Activated T-helper 1 cell treated with anti-CD3 and anti-CD28 coated beads, Interleukin-12 subunit alpha, Interleukin-12 subunit beta, Interleukin-2, Interleukin-4 antibody, amounts not matched to agents 30 ng/mL and 10 ng/mL and 1 ng/mL, durations not matched to agents 14 hours and 24 hours and 36 hours (primary cell): ENCODE data around the gene CREBL2. TPM values are rescaled to one million over a fixed set of nuclear protein-coding genes. Genes with fewer than 3 reads are reported as not detected.
"Not testable (repeated sequence)": the region's sequence is repeated elsewhere in the genome, so short reads cannot be mapped to it uniquely, and the experiment has no call there.

ENCODE experiments used
- DNase-seq: peaks from one replicate; pipeline ENCODE4 v3.0.0; 2021; ENCODE audit warnings: low spot score
- H3K27ac Mint-ChIP-seq: one replicate; pipeline ENCODE4 v1.8.0; 2021; ENCODE audit warnings: mild to moderate bottlenecking, mixed read lengths
- H3K27me3 Mint-ChIP-seq: one replicate; pipeline ENCODE4 v1.8.0; 2022; ENCODE audit warnings: mild to moderate bottlenecking, moderate library complexity, mixed read lengths; ENCODE audit not compliant: insufficient read depth
- H3K36me3 Mint-ChIP-seq: one replicate; pipeline ENCODE4 v1.8.0; 2021; ENCODE audit warnings: low read depth, mixed read lengths
- H3K4me1 Mint-ChIP-seq: one replicate; pipeline ENCODE4 v1.8.0; 2021; ENCODE audit warnings: low read depth, mixed read lengths
- H3K4me3 Mint-ChIP-seq: one replicate; pipeline ENCODE4 v1.8.0; 2021; ENCODE audit warnings: mild to moderate bottlenecking, moderate library complexity, mixed read lengths
- H3K9me3 Mint-ChIP-seq: one replicate; pipeline ENCODE4 v1.8.0; 2021; ENCODE audit warnings: mixed read lengths
- intact Hi-C: fragments of 100-400 bp; cut with micrococcal nuclease; formaldehyde crosslinking; loops from one replicate; pipeline ENCODE4 v1.15.1; 2024
- total RNA-seq: library from RNA; stranded (reverse); gene quantifications from 2 replicates; pipeline ENCODE4 v1.2.3, GENCODE V29; 2022

The CREBL2 gene
- total RNA-seq, 1 donor from 2014 or later = 16.7 TPM

GRCh38 chr12:12604740-12605139 is 6.9 kb upstream of the CREBL2 start:
- H3K9me3 Mint-ChIP-seq = no peaks in the 10 kb centered on the region

GRCh38 chr12:12606781-12607589 is 4.7 kb upstream of the CREBL2 start:
- intact Hi-C loops = loop anchor here (1.0 kb wide), 3 partner anchors 24 to 249 kb away; no protein-coding TSS in a partner anchor
- no peak for DNase-seq
- Mint-ChIP-seq H3K4me1 (peaks cover 23% of the 10 kb centered on the region), H3K27me3 (no peaks in the 10 kb centered on the region), H3K27ac (peak overlapping the region; percentile 69), H3K4me3 (peak overlapping the region; percentile 16), H3K9me3 (no peaks in the 10 kb centered on the region), H3K36me3 (no peaks in the 10 kb centered on the region)

More at GRCh38 chr12:12604740-12605139, 6.9 kb upstream of the CREBL2 start:
- Mint-ChIP-seq H3K4me1 (peaks cover 11% of the 10 kb centered on the region), H3K27ac (no peak overlapping the region), H3K4me3 (no peak overlapping the region), H3K36me3 (no peaks in the 10 kb centered on the region), H3K27me3 (peaks cover 3% of the 10 kb centered on the region)
- intact Hi-C loops = no loop called here
- DNase-seq = no peak

- Mint-ChIP-seq H3K27me3 (no peaks in the 10 kb centered on the region), H3K9me3 (no peaks in the 10 kb centered on the region), H3K27ac (peak overlapping the region; percentile 14), H3K36me3 (no peaks in the 10 kb centered on the region), H3K4me1 (peaks cover 39% of the 10 kb centered on the region), H3K4me3 (peak overlapping the region; percentile 3)
- intact Hi-C loops = loop anchor here (1.0 kb wide), 1 partner anchor 232 kb away; no protein-coding TSS in a partner anchor
- DNase-seq = no peak
Measured at GRCh38 chr12:12608557-12608957, 3.1 kb upstream of the CREBL2 start.

- Mint-ChIP-seq H3K4me3 (no peak overlapping the region), H3K9me3 (no peaks in the 10 kb centered on the region), H3K27ac (no peak overlapping the region), H3K27me3 (no peaks in the 10 kb centered on the region), H3K4me1 (peaks cover 41% of the 10 kb centered on the region), H3K36me3 (no peaks in the 10 kb centered on the region)
- no peak for DNase-seq
- intact Hi-C loops = loop anchor here (2.0 to 5.0 kb wide), 2 partner anchors 105 to 393 kb away; partner anchors contain the start of gene HEBP1
Measured at GRCh38 chr12:12609692-12610091, 2.0 kb upstream of the CREBL2 start.

- H3K27me3 Mint-ChIP-seq = no peaks in the 10 kb centered on the region
- DNase-seq = no peak
- no peaks in the 10 kb centered on the region for H3K9me3 Mint-ChIP-seq
- no peaks in the 10 kb centered on the region for H3K36me3 Mint-ChIP-seq
- peak overlapping the region; percentile 95 for H3K4me3 Mint-ChIP-seq
- peak overlapping the region; percentile 96 for H3K27ac Mint-ChIP-seq
- intact Hi-C loops = loop anchor here (1.0 to 5.0 kb wide), 5 partner anchors 27 to 392 kb away; partner anchors contain the start of gene HEBP1
- H3K4me1 Mint-ChIP-seq = peaks cover 41% of the 10 kb centered on the region
Measured at GRCh38 chr12:12610711-12611110, 965 bp upstream of the CREBL2 start.

GRCh38 chr12:12612358-12612757 is 682 bp downstream of the CREBL2 start:
- Mint-ChIP-seq H3K36me3 (peaks cover 6% of the 10 kb centered on the region), H3K27ac (peak overlapping the region; percentile 78), H3K4me3 (peak overlapping the region; percentile 95), H3K9me3 (no peaks in the 10 kb centered on the region), H3K4me1 (peaks cover 45% of the 10 kb centered on the region), H3K27me3 (no peaks in the 10 kb centered on the region)
- DNase-seq = peak; percentile 4
- intact Hi-C loops = loop anchor here (1.0 to 5.0 kb wide), 5 partner anchors 32 to 390 kb away; partner anchors contain the start of genes BORCS5, GPR19 and HEBP1

- H3K36me3 Mint-ChIP-seq = peaks cover 6% of the 10 kb centered on the region
- H3K9me3 Mint-ChIP-seq = no peaks in the 10 kb centered on the region
- peaks cover 42% of the 10 kb centered on the region for H3K4me1 Mint-ChIP-seq
- H3K27me3 Mint-ChIP-seq = no peaks in the 10 kb centered on the region
- H3K4me3 Mint-ChIP-seq = peak overlapping the region; percentile 95
- intact Hi-C loops = loop anchor here (2.0 to 5.0 kb wide), 2 partner anchors 31 to 389 kb away; partner anchors contain the start of gene HEBP1
- peak overlapping the region; percentile 82 for H3K27ac Mint-ChIP-seq
- DNase-seq = no peak
Measured at GRCh38 chr12:12613344-12613743, 1.7 kb downstream of the CREBL2 start.

GRCh38 chr12:12614342-12614741 is 2.7 kb downstream of the CREBL2 start:
- Mint-ChIP-seq H3K9me3 (no peaks in the 10 kb centered on the region), H3K4me3 (no peak overlapping the region), H3K36me3 (peaks cover 8% of the 10 kb centered on the region), H3K4me1 (peaks cover 42% of the 10 kb centered on the region), H3K27me3 (no peaks in the 10 kb centered on the region), H3K27ac (no peak overlapping the region)
- no peak for DNase-seq
- intact Hi-C loops = loop anchor here (5.0 kb wide), 1 partner anchor 388 kb away; the partner anchor contains the start of gene HEBP1

GRCh38 chr12:12616512-12617310 is 5.0 kb downstream of the CREBL2 start:
- Mint-ChIP-seq H3K4me3 (no peak overlapping the region), H3K36me3 (peaks cover 21% of the 10 kb centered on the region), H3K27ac (no peak overlapping the region), H3K4me1 (peaks cover 36% of the 10 kb centered on the region), H3K9me3 (no peaks in the 10 kb centered on the region), H3K27me3 (no peaks in the 10 kb centered on the region)
- DNase-seq = no peak
- intact Hi-C loops = no loop called here

GRCh38 chr12:12618064-12618463 is 6.4 kb downstream of the CREBL2 start:
- DNase-seq, H3K27me3 Mint-ChIP-seq, H3K4me3 Mint-ChIP-seq, H3K9me3 Mint-ChIP-seq, intact Hi-C loops, H3K27ac Mint-ChIP-seq: not testable (repeated sequence)
- H3K4me1 Mint-ChIP-seq = peaks cover 39% of the 10 kb centered on the region
- peaks cover 24% of the 10 kb centered on the region for H3K36me3 Mint-ChIP-seq

GRCh38 chr12:12620730-12621315 is 9.1 kb downstream of the CREBL2 start:
- intact Hi-C loops = no loop called here
- Mint-ChIP-seq H3K36me3 (peaks cover 42% of the 10 kb centered on the region), H3K9me3 (peaks cover 9% of the 10 kb centered on the region), H3K27me3 (no peaks in the 10 kb centered on the region), H3K4me1 (peaks cover 47% of the 10 kb centered on the region), H3K27ac (no peak overlapping the region), H3K4me3 (no peak overlapping the region)
- DNase-seq = no peak

GRCh38 chr12:12622418-12622817 is 10.7 kb downstream of the CREBL2 start:
- Mint-ChIP-seq H3K9me3 (peaks cover 9% of the 10 kb centered on the region), H3K4me3 (peak overlapping the region; percentile 11), H3K27ac (peak overlapping the region; percentile 18), H3K36me3 (peaks cover 40% of the 10 kb centered on the region), H3K27me3 (no peaks in the 10 kb centered on the region), H3K4me1 (peaks cover 40% of the 10 kb centered on the region)
- intact Hi-C loops = no loop called here
- no peak for DNase-seq
